ENCODE results near the gene SELENOV. TPM values are rescaled to one million over a fixed set of nuclear protein-coding genes. Genes with fewer than 3 reads are reported as not detected.

SELENOV gene
- total and polyA plus RNA-seq, 8 donors: not detected

GRCh38 chr19:39557811-39558623 lies 43.1 kb downstream of the SELENOV start:
- no peak for TF ChIP-seq CTCF (IDR thresholded peaks at IDR 0.05)
- no peak overlapping the region for H3K27ac ChIP-seq
- ATAC-seq (peak in 3 of 4 donors; percentile 48 to 89 (median 74)), FAIRE-seq (no peak), DNase-seq (no peak)
- no peak overlapping the region for H3K4me3 ChIP-seq
- WGBS, 2 donors: 59 to 61% methylated on average over 5 of the region's 5 CpGs
- intact Hi-C loops (cut with DNase I): loop anchor here in 1 of 3 donors (5.0 kb wide), 1 partner anchor 114 kb away; no protein-coding TSS in a partner anchor
- no peaks in the 10 kb centered on the region for H3K4me1 ChIP-seq
- H3K36me3 ChIP-seq: no peaks in the 10 kb centered on the region
- H3K27me3 ChIP-seq: no peaks in the 10 kb centered on the region
- H3K9me3 ChIP-seq: no peaks in the 10 kb centered on the region

- Histone ChIP-seq H3K4me1 (no peaks in the 10 kb centered on the region), H3K36me3 (no peaks in the 10 kb centered on the region), H3K4me3 (no peak overlapping the region), H3K9me3 (no peaks in the 10 kb centered on the region), H3K27ac (no peak overlapping the region), H3K27me3 (no peaks in the 10 kb centered on the region)
- TF ChIP-seq CTCF (IDR thresholded peaks at IDR 0.05): no peak
- DNase-seq (no peak), FAIRE-seq (no peak), ATAC-seq (peak in 1 of 4 donors; percentile 40)
- intact Hi-C loops (cut with DNase I): loop anchor here in 1 of 3 donors (5.0 kb wide), 1 partner anchor 114 kb away; no protein-coding TSS in a partner anchor
- WGBS, 2 donors: 53 to 62% methylated on average over 6 of the region's 6 CpGs
These were observed 43.7 kb downstream of the SELENOV start for GRCh38 chr19:39558624-39559117.

GRCh38 chr19:39563408-39563807 lies 48.5 kb downstream of the SELENOV start:
- DNase-seq (no peak), FAIRE-seq (no peak), ATAC-seq (no peak)
- no peaks in the 10 kb centered on the region for H3K27me3 ChIP-seq
- H3K9me3 ChIP-seq: no peaks in the 10 kb centered on the region
- no peak overlapping the region for H3K4me3 ChIP-seq
- WGBS, 2 donors: 68 to 74% methylated on average over 2 of the region's 2 CpGs
- H3K36me3 ChIP-seq: no peaks in the 10 kb centered on the region
- TF ChIP-seq CTCF (IDR thresholded peaks at IDR 0.05): no peak
- H3K4me1 ChIP-seq: no peaks in the 10 kb centered on the region
- no peak overlapping the region for H3K27ac ChIP-seq
- intact Hi-C loops (cut with DNase I): no loop called here

GRCh38 chr19:39566064-39566463 lies 51.1 kb downstream of the SELENOV start:
- Histone ChIP-seq H3K4me1 (no peaks in the 10 kb centered on the region), H3K27ac (no peak overlapping the region), H3K4me3 (no peak overlapping the region), H3K27me3 (no peaks in the 10 kb centered on the region), H3K36me3 (no peaks in the 10 kb centered on the region), H3K9me3 (no peaks in the 10 kb centered on the region)
- no peak for ATAC-seq
- 31 to 42% methylated on average over 3 of the region's 3 CpGs for WGBS, 2 donors
- intact Hi-C loops (cut with DNase I): no loop called here
- TF ChIP-seq CTCF (IDR thresholded peaks at IDR 0.05): no peak
- DNase-seq: no peak
- FAIRE-seq: no peak

- no peaks in the 10 kb centered on the region for H3K9me3 ChIP-seq
- WGBS, 2 donors: 24 to 42% methylated on average over 3 of the region's 3 CpGs
- TF ChIP-seq CTCF (IDR thresholded peaks at IDR 0.05): no peak
- no peaks in the 10 kb centered on the region for H3K36me3 ChIP-seq
- no peak overlapping the region for H3K27ac ChIP-seq
- no peak for FAIRE-seq
- no peak overlapping the region for H3K4me3 ChIP-seq
- intact Hi-C loops (cut with DNase I): no loop called here
- no peak for ATAC-seq
- no peaks in the 10 kb centered on the region for H3K27me3 ChIP-seq
- DNase-seq: no peak
- H3K4me1 ChIP-seq: no peaks in the 10 kb centered on the region
These were observed 53.7 kb downstream of the SELENOV start for GRCh38 chr19:39568604-39569003.
